Panc1 (cell line): ENCODE data around the gene MYH7B. TPM values are rescaled to one million over a fixed set of nuclear protein-coding genes. Genes with fewer than 3 reads are reported as not detected.

ENCODE experiments used
- ATAC-seq: fragments of 200-7000 bp; cut with Tn5 transposase; 2 replicates; pipeline ENCODE4 v1.9.1; 2020; ENCODE audit warnings: mild to moderate bottlenecking, moderate library complexity
- BruUV-seq: library from RNA; stranded (reverse); fragments of 400-500 nt; replicated peaks from 2 replicates; lab custom pipeline; 2021; lab: Mats Ljungman, UMichigan
- CTCF ChIA-PET: fragments of 300-600 bp; sonication (Branson Sonifier 250); formaldehyde crosslinking; loops from one replicate; lab custom pipeline; 2022; ENCODE audit warnings: antibody characterized with exemption; lab: Charles Lee
- POLR2A ChIA-PET: fragments of 300-600 bp; sonication (Branson Sonifier 250); formaldehyde crosslinking; loops from one replicate; lab custom pipeline; 2022; ENCODE audit warnings: antibody characterized with exemption; lab: Charles Lee
- DNase-seq: peaks from one replicate; pipeline ENCODE4 v3.0.0-alpha.2; 2010; ENCODE audit warnings: low read depth, low spot score
- H3K27ac ChIP-seq: 2 replicates; pipeline ENCODE4 v1.5.1; 2011; ENCODE audit warnings: mild to moderate bottlenecking, low read length, inconsistent platforms
- H3K27me3 ChIP-seq: fragments of 200-500 bp; sonication (Bioruptor generic); 2 replicates; pipeline ENCODE4 v1.6.0; 2014; ENCODE audit warnings: low read length, inconsistent platforms; ENCODE audit not compliant: control insufficient read depth, insufficient read depth
- H3K36me3 ChIP-seq: fragments of 200-500 bp; sonication (Bioruptor generic); 2 replicates; pipeline ENCODE4 v1.5.1; 2014; ENCODE audit warnings: inconsistent platforms, mild to moderate bottlenecking, low read length, moderate library complexity; ENCODE audit not compliant: control insufficient read depth, insufficient read depth
- H3K4me1 ChIP-seq: 2 replicates; pipeline ENCODE4 v1.5.1; 2011; ENCODE audit warnings: inconsistent platforms, mild to moderate bottlenecking, low read length, moderate library complexity; ENCODE audit not compliant: control insufficient read depth, insufficient read depth
- H3K4me3 ChIP-seq, 2 experiments: 2 replicates each; pipeline ENCODE4 v1.5.1; 2011 to 2012; ENCODE audit warnings: low read depth in 2 of 2, low read length in 2 of 2, mild to moderate bottlenecking in 2 of 2, inconsistent platforms in 1 of 2, moderate library complexity in 1 of 2
- H3K9me3 ChIP-seq: fragments of 200-500 bp; sonication (Bioruptor generic); 2 replicates; pipeline ENCODE4 v1.5.1; 2014; ENCODE audit warnings: low read depth, mild to moderate bottlenecking, inconsistent platforms, low read length, moderate library complexity; ENCODE audit not compliant: control insufficient read depth, insufficient read depth
- POLR2AphosphoS5 ChIP-seq: IDR thresholded peaks from 2 replicates; pipeline ENCODE4 v1.6.1; 2012; ENCODE audit warnings: mild to moderate bottlenecking, low read depth, low read length, moderate library complexity
- REST ChIP-seq, 2 experiments: IDR thresholded peaks; 2 replicates each; pipeline ENCODE4 v1.6.1; 2011 to 2012; ENCODE audit warnings: low read depth in 2 of 2, control low read depth in 1 of 2, low read length in 1 of 2, mild to moderate bottlenecking in 1 of 2, moderate library complexity in 1 of 2; ENCODE audit not compliant: insufficient read depth in 1 of 2
- SIN3A ChIP-seq: IDR thresholded peaks from 2 replicates; pipeline ENCODE4 v1.6.1; 2012; ENCODE audit warnings: low read depth, mild to moderate bottlenecking, low read length, moderate library complexity, borderline replicate concordance; ENCODE audit not compliant: insufficient read depth
- TCF7L2 ChIP-seq: IDR thresholded peaks from 2 replicates; pipeline ENCODE4 v1.6.1; 2011; ENCODE audit warnings: mild to moderate bottlenecking, low read depth, low read length, inconsistent platforms
- in situ Hi-C: cut with HindIII; loops from 2 replicates; pipeline ENCODE4 v1.10.0; 2016; ENCODE audit warnings: low sequenced_read_pairs, low pct_unique_long_range_greater_than_20kb
- intact Hi-C: fragments of 100-400 bp; cut with micrococcal nuclease; formaldehyde crosslinking; loops from one replicate; pipeline ENCODE4 v1.10.0; 2022; ENCODE audit not compliant: unreplicated experiment
- total RNA-seq: library from RNA; stranded (reverse); gene quantifications from one replicate; pipeline ENCODE4 v1.2.1, GENCODE V29; 2021; ENCODE audit not compliant: unreplicated experiment
- TF ChIP-seq, protein P1 (sequence below): fragments of 450-650 bp; IDR thresholded peaks from 2 replicates; pipeline ENCODE4 v1.5.1; 2017; ENCODE audit warnings: mild to moderate bottlenecking

The MYH7B gene
- total RNA-seq, 1 experiment from 2014 or later, result 0.59 TPM

GRCh38 chr20:34998331-34998950 lies 42.8 kb downstream of the MYH7B start:
- intact Hi-C loops, result no loop called here
- CTCF ChIA-PET, result no interaction called here
- no peak for DNase-seq

GRCh38 chr20:34999021-34999451 lies 43.4 kb downstream of the MYH7B start:
- Histone ChIP-seq H3K4me1 (no peaks in the 10 kb centered on the region), H3K27me3 (no peaks in the 10 kb centered on the region), H3K36me3 (no peaks in the 10 kb centered on the region), H3K4me3 (no peak overlapping the region), H3K9me3 (no peaks in the 10 kb centered on the region), H3K27ac (no peak overlapping the region)
- ChIA-PET CTCF (no interaction called here), POLR2A (no interaction called here)
- intact Hi-C loops, result no loop called here
- ATAC-seq, result no peak
- TF ChIP-seq, protein P1, sequence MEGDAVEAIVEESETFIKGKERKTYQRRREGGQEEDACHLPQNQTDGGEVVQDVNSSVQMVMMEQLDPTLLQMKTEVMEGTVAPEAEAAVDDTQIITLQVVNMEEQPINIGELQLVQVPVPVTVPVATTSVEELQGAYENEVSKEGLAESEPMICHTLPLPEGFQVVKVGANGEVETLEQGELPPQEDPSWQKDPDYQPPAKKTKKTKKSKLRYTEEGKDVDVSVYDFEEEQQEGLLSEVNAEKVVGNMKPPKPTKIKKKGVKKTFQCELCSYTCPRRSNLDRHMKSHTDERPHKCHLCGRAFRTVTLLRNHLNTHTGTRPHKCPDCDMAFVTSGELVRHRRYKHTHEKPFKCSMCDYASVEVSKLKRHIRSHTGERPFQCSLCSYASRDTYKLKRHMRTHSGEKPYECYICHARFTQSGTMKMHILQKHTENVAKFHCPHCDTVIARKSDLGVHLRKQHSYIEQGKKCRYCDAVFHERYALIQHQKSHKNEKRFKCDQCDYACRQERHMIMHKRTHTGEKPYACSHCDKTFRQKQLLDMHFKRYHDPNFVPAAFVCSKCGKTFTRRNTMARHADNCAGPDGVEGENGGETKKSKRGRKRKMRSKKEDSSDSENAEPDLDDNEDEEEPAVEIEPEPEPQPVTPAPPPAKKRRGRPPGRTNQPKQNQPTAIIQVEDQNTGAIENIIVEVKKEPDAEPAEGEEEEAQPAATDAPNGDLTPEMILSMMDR, result no peak
- no peak for TF ChIP-seq REST (IDR thresholded peaks at IDR 0.05; ENCODE audit: insufficient read depth in 1 of 2, low read depth in 2 of 2, low read length in 1 of 2)
- TF ChIP-seq SIN3A, result no peak
- no peak for TF ChIP-seq POLR2AphosphoS5
- TF ChIP-seq TCF7L2, result no peak
- no TSS peak for BruUV-seq
- in situ Hi-C loops, result no loop called here
- DNase-seq, result no peak

More at GRCh38 chr20:34998331-34998950, 42.8 kb downstream of the MYH7B start:
- H3K27ac ChIP-seq, result no peak overlapping the region
- no peak for TF ChIP-seq REST (IDR thresholded peaks at IDR 0.05; ENCODE audit: insufficient read depth in 1 of 2, low read depth in 2 of 2, low read length in 1 of 2)
- TF ChIP-seq TCF7L2, result no peak
- no peak for TF ChIP-seq POLR2AphosphoS5
- no peak for TF ChIP-seq SIN3A
- TF ChIP-seq, protein P1, result no peak
- H3K9me3 ChIP-seq, result no peaks in the 10 kb centered on the region
- in situ Hi-C loops, result no loop called here
- no peak overlapping the region for H3K4me3 ChIP-seq
- POLR2A ChIA-PET, result no interaction called here
- no peaks in the 10 kb centered on the region for H3K27me3 ChIP-seq
- ATAC-seq, result no peak
- H3K36me3 ChIP-seq, result no peaks in the 10 kb centered on the region
- H3K4me1 ChIP-seq, result no peaks in the 10 kb centered on the region
- BruUV-seq, result no TSS peak
